Stimulated activated CD4-positive, alpha-beta T cell treated with anti-CD3 and anti-CD28 coated beads, Interleukin-15, amount 100 ng/mL, for 48 hours (primary cell): ENCODE data around the gene NIPAL3.
A peak's percentile ranks its signal among the peaks of the same experiment; 100 is the strongest.
"Not testable (repeated sequence)": the region's sequence is repeated elsewhere in the genome, so short reads cannot be mapped to it uniquely, and the experiment has no call there.

Experiments used
- DNase-seq, 2 donors: peaks; one replicate each; pipeline ENCODE4 v3.0.0-alpha.2; 2020; ENCODE audit warnings: low read depth in 2 of 2

NIPAL3 gene

DNA sequence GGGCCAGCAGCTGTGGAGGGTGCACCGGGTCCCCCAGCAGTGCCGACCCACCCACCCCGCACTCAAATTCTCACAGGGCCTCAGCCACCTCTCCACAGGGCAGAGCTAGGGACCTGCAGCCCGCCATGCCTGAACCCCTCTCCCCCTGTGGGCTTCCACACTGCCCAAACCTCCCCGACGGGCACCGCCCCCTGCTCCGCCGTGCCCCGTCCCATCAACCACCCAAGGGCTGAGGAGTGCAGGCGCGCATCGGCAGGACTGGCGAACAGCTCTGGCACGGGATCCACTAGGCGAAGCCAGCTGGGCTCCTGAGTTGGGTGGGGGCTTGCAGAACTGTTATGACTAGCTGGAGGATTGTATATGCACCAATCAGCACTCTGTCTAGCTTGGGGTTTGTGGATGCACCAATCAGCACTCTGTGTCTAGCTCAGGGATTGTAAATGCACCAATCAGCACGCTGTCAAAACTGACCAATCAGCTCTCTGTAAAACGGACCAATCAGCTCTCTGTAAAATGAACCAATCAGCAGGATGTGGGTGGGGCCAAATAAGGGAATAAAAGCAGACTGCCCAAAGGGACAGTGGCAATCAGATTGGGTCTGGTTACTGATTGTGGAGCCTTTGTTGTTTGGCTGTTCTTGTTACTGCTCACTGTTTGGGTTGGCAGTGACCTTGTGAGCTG is 74.6 kb downstream of the NIPAL3 start:
- no peak for DNase-seq

DNA sequence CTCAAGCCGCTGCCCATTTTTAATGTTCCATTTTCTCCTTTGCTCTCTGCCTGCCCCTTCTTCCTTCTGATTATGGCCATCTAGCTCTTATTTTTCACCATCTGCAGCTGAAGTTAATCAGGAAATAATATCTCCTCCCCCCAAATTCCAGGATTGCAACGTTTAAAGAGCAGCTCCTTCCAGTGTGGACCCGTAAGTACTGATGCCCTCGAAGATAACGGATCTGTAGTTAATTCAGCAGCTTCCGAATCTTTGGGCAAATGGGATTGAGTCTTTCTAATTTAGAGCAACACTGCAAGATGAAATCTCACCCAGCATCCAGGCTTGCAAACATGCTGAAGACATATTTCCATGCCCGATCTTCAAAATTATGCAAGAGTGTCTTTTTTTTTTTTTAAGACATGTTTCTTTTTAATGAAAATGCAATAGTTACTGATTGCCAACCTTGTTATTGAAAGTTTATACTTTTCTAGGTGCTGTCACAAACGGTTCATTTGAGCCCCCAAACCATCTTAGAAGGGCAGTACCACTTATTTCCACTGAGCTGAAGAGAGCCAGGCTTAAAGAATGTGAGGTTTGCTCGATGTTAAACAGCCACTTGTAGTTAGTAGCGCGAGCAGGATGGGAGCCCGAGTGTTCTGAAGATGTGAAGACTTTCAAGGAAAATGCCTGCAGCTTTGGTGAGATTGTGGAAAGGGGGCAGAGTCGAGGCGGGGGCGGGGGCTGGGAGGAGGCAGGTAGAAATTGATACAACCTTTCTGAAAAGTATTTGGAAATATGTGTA is 76.2 kb downstream of the NIPAL3 start:
- DNase-seq: no peak

DNA sequence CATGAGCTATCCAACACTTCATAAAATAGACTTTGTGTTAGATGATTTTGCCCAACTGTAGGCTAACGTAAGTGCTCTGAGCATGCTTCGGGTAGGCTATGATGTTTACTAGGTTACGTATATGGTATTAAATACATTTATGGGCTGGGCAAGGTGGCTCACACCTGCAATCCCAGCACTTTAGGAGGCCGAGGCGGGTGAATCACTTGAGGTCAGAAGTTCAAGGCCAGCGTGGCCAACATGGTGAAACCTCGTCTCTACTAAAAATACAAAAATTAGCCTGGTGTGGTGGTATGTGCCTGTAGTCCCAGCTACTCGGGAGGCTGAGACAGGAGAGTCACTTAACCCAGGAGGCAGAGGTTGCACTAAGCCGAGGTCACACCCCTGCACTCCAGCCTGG is 77.3 kb downstream of the NIPAL3 start:
- not testable (repeated sequence) for DNase-seq

DNA sequence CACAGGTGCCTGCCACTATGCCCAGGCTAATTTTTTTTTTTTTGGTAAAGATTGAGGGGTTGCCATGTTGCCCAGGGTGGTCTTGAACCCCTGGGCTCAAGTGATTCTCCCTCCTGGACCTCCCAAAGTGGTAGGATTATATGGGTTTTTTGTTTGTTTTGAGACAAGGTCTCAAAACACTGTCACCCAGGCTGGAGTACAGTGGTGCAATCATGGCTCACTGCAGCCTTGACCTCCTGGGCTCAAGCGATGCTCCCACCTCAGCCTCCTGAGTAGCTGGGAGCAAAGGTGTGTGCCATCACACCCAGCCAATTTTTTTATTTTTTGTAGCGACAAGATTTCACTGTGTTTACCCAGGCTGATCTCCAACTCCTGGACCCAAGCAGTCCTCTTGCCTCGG is 78.2 kb downstream of the NIPAL3 start:
- DNase-seq: no peak

DNA sequence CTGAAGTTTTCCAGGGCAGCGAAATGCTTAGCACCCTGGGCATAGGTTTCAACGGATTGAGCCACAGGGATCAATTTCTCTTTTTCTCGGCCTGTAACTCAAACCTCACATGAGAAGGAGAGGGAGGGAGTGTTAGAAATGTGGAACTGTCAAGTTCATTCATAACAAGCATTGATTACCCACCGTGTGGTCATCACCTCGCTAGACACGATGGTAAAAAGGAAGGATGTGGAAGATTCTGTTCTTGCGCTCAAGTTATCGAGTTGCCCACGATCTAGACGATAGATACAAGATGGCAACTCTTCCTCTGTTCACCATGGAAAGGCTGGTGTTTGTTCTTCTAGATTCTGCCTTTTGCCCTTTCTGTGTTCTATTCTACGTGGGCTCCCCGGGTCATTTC is 83.0 kb downstream of the NIPAL3 start:
- DNase-seq: no peak

DNA sequence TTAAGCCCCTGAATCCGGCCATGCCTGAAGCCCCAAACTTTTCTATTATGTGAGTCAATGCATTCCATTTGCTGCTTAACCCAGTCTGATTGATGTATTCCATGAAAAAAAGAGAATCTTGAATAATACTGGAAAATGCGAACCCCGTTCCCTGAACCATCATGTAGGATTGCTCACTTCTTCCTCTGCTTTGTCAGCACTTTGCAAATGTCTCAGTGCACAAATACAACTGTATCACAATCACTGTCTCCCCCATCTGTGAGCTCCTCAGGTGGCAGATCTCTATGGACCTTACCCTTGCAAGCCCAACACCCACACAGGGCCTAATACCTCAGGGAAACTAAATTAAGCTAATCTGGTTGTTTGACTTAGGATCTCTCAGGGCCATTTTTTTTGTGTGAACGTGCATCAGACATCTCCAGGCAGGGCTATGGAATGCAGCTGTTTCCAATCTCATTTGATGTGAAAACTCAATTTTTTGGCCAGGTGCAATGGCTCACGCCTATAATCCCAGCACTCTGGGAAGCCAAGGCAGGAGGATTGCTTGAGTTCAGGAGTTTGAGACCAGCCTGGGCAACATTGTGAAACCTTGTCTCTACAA is 84.9 kb downstream of the NIPAL3 start:
- no peak for DNase-seq

DNA sequence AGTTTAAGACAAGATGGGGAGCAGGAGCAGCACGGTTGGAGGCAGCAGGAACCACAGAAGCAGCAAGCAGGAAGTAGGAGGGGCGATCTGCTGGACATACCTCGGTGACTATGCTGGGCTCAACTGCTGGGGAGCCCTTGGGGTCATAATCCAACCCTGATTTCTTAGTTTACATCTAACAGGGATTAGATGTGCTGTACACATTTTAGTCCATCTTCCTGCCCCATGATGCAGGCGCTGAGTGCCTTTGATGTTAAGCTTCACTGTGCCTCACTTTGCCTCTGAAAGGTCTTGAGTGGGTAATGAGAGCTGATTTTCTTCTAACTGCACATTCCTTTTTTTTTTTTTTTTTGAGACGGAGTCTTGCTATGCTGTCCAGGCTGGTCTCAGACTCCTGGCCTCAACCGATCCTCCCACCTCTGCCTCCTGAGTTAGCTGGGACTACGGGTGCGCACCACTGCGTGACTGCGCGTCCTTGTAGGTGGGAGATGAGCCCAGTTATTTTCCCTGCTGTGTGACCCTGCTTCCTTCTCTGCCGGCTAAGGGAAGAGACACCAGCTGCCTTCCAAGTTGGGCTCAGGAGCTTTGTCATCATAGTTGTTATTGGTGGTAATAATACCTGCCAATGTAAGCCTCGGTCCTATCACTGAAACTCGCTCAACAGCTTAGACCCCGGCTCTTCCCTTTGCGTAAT is 85.9 kb downstream of the NIPAL3 start:
- no peak for DNase-seq

DNA sequence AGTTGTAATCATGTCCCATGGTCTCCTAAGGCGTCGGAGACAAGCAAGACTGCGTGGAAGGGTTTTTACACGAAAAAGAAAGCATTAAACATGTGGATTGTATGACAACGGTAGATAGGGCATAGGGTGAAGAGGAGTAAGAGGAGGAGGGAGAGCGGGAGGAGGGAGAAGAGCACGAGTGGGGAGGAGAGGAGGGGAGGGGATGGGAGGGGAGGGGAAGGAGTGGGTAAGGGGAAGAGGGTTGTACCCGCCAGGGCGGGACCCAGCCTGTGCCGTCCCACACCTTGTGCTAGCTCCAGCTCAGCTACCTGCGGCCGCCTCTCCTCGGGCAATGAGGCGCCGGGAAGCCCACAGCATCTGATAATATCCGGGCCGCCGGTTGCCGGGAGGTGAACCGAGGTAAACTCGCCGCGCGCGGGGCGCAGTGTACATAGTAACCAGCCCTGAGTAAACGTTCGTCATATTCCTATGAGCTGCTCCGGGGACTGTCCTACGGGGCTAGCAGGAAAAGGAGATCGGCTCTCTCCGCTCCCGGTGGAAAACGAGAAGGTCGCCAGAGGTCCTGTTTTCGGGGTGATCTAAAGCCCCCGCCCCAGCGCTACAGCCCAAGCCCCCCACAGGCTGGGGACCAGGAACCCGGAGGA is 86.6 kb downstream of the NIPAL3 start:
- DNase-seq: peak; percentile 59 to 68

DNA sequence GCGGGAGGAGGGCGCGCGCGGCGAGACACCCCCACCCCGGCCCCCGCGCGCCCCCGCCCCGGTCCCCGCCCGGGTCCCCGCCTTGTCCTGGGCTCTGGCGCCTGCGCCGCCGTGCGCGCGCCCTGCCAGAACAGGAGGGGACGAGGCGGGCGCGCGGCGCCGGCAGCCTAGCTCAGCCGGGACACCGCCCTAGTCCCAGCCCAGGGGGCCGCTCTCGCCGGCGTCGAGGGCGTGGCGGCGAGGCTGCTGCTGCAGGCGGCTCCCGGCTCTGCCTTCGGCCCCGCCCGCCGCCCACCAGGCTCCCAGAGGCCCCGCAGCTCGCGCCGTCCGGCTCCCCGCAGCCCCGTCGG is 87.1 kb downstream of the NIPAL3 start, which contains the start of gene RCAN3:
TSS of gene RCAN3 (plus strand) at position 128 of the 350 bp plus-strand sequence. CDS start 11,537 bp downstream, outside the sequence.
- peak; percentile 76 to 88 for DNase-seq

DNA sequence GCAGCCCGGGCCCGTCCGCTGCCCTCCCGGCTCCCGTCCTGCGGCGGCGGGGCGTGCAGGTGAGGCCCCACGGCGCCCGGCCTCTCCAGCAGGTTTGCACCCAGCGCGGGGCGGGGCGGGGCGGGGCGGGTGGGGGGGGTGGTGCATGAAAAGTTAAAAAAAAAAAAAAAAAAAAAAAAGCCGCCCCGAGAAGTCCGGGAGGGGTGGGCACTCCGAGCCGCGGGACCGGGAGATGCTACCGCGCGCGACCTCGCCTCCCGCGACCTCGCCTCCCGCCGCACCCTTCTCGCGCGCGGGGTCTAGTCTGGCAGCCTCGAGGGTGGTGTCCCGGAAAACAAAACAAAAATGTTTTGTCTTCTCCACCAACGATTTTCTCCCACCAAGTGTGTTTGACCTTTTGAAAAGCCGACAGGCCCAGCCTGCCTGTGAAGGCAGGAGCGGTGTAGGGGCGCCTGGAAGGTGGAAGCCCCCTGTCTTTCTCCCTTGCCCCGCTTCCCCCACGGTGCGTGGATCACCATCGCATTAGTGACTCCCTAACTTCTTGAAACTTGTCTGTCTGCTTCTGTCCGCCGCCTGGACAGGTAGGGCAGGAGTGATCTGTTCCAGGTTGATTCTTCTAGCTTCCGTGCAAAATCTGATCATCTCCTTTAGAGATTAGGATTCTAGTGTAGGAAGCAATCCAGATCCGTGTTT is 87.6 kb downstream of the NIPAL3 start:
- DNase-seq: no peak

DNA sequence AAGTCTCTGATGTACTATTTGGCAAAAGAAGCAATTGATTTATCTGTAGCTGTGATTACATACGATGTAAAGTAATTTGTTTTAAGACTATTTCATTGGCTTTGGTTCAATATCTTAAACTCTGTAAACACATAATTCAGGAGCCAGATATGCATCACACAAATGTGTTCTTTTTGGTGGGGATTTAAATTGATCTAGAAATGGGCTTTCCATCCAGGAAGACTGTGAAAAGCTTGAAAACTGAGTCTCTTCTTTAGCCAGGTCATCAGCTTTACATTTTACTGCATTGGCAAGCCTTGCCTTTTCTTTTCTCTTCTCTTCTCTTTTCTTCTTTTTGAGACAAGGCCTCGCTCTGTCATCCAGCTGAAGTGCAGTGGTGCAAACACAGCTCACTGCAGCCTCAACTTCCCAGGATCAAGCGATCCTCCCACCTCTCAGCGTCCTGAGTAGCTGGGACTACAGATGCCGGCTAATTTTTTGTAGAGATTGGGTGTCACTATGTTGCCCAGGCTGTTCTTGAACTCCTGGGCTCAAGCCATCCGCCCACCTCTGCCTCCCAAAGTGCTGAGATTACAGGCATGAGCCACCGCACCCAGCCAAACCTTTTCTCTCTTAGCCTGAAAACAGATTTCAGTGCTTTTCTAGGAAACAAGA is 88.4 kb downstream of the NIPAL3 start:
- no peak for DNase-seq

DNA sequence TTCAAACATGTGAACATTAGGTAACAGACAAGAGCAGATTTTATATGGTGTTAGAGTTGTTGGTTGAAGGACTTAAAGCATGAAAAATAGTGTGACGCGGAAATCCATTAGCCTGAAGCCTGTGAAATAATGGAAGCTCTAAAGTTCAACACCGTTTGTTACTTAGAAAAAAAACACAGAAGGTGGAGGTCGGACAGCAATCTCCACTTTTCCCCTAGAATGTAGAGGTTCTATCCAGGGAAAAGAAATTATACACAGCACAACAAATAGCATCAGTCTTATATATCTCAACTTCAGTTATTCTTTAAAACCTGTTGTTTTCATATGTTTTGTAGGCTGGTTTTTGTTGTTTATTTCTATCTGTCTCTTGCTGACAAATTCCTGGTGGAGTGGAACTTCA is 89.0 kb downstream of the NIPAL3 start:
- no peak for DNase-seq

DNA sequence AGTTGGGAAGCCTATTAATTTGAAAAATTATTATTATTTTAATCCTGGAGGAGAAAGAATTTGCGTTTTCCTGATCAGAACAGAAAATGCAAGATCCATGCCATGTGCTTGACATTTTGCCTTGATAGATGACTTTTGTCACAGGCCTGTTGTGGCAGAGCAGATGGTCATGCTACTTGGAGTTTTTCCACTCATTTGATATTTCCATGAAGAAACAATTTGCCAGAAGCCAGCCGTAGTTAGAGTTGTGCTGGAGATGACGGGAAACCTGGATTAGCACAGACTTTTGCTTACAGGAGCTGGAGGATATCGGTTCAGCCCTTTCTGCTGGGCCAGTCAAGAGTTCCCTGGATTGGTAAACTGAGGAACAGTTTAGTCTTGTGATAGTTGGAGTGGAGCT is 90.2 kb downstream of the NIPAL3 start:
- DNase-seq: no peak

DNA sequence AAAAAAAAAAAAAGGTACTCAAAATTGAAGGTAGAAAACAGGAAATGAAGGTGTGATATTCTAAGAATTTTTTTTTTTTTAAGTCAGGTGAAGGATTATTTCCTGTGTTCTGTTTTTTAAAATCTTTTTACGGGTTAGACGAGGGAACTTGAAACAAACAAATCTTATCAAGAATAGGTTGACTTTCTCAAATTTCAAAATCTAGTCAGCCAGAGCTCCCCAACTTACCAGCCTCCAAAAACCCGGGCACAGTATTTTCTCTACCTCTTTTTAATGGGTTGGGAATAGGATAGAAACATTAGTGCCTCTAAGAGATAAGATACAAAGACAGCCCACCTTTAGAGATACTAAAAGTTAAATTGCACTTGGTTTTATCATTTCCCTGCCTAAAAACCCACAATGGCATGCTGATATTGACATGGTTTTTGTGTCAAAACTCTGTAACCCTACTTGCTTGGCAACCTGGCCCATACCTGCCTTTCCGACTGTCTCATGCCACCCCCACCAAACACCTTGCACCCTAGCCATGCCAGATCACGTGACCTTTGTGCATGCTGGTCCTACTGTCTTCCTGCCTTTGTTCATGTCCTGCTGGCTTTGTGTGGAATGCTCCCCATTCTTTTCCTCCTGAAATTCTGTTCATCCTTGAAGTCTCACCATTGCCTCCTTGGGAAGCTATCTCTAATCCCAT is 91.2 kb downstream of the NIPAL3 start:
- no peak for DNase-seq

DNA sequence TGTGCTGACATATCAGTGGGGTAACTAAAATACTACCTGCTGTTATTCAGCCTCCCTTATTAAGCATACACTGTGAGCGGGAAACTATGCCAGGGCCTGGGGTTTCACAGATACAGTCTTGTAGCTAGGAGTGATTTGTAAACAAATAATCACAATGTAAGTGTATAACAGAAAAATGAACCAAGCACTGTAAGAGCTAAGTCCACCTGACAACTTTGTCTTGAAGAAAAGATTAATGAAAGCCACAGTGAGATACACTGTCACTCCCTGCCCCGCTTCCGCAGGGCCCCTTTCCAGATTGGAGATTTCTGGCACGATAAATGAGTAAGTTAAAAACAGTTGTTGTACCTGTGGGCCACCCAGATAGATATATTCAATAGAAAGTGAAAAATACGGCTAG is 91.8 kb downstream of the NIPAL3 start:
- no peak for DNase-seq

DNA sequence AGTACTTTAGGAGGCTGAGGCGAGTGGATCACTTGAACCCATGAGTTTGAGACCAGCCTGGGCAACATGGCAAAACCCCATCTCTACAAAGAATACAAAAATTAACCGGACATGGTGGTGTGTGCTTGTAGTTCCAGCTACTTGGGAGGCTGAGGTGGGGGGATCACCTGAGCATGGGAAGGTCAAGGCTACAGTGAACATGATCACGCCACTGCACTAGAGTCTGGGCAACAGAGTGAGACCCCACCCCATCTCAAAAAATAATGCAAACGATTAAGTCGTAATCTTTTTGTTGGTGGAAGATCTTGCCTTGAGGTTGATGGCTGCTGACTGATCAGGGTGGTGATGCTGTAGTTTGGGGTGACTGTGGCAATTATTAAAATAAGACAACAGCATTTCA is 93.3 kb downstream of the NIPAL3 start:
- DNase-seq: no peak

DNA sequence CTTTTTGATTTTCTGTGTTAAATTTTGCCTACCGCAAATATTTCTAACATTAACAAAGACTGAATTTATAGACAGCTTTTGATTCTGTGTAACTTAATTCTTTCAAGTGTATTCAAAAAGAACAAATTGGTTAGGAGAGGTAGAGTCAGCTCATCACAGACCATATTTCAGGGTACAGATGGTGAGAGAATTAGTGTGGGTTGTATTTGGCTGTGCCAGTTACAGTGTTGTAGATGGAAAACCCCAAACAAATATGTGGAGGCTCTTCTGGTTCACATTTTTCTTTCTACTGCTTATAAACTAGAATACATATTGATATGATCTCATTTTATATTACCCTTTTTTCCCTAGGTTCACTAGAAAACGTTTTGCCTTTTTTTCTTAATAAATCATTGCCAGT is 98.1 kb downstream of the NIPAL3 start:
- DNase-seq: no peak

DNA sequence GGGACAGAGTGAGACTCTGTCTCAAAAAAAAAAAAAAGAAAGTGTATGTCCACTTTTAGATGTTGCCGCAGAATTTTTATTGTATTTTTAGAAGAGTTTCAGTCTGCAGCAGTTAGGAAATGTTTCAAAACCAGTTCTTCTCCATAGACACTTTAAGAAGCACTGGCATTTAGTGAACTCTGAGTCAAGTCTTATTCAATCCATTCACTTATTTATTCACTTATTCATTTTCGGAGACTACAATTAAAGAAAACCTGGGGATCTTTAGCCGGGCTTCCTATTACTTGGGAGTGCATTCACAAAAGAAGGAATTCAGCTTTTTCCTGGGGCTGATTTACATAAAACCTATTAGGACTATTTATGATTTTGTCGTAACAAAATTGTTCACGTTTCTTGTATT is 99.3 kb downstream of the NIPAL3 start:
- DNase-seq: no peak

DNA sequence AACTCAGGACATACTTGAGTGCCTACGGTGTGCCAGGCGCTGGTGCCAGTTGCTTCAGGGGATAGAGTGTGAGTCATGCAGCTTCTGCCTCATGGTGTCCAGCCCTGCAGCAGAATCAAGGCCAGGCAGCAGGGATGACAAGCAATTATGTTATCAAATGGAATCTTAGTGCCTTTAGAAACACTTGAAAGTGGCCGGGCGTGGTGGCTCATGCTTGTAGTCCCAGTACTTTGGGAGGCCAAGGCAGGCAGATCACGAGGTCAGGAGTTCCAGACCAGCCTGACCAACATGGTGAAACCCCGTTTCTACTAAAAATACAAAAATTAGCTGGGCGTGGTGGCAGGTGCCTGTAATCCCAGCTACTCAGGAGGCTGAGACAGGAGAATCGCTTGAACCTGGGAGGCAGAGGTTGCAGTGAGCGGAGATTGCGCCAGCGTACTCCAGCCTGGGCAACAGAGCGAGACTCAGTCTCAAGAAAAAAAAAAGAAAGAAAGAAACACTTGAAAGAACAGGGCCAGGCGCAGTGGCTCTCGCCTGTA is 100.1 kb downstream of the NIPAL3 start:
- not testable (repeated sequence) for DNase-seq

DNA sequence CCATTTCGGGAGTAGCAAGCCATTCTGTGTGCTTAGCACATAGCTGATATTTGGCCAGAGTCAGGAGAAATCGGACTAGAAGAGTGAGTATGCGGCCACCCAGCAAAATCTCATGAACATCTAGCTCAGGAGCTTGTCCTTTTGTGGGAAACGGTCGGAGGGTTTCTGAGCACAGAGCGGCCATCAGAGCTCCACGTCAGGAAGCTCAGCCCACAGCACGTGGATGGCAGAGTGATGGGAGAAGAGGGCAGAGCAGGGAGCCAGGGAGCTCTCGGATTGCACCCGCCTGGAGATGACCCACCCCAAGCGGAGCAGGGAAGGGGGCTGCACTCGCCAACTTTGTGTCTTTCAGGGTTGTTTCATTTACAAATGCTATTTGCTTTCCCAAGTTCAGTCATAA is 100.9 kb downstream of the NIPAL3 start:
- DNase-seq: no peak
